OCI-LY1 (cell line): ENCODE measurements around the gene CHST11.

Source experiments
- CTCF ChIP-seq: fragments of 200-600 bp; sonication (generic), shearing (Covaris generic); IDR thresholded peaks from 2 replicates; pipeline ENCODE4 v1.5.1; 2017; ENCODE audit warnings: mild to moderate bottlenecking, antibody characterized with exemption, low read length, moderate library complexity, mixed read lengths
- EZH2 ChIP-seq: fragments of 200-600 bp; sonication (generic), shearing (Covaris generic); IDR thresholded peaks from 2 replicates; pipeline ENCODE4 v1.8.0; 2017; ENCODE audit warnings: borderline replicate concordance, mixed run types, mild to moderate bottlenecking, antibody characterized with exemption, low read length, moderate library complexity, mixed read lengths

GRCh38 chr12:104407922-104408321 is 48.8 kb upstream of the CHST11 start:
- TF ChIP-seq CTCF = no peak
- TF ChIP-seq EZH2 = no peak
